Bronchial epithelial cell (primary cell): Measurements from ENCODE around the gene TAPBP. TPM values are rescaled to one million over a fixed set of nuclear protein-coding genes. Genes with fewer than 3 reads are reported as not detected.
"Not testable (repeated sequence)": the region's sequence is repeated elsewhere in the genome, so short reads cannot be mapped to it uniquely, and the experiment has no call there.

Source experiments
- DNase-seq: peaks from one replicate; pipeline ENCODE4 v3.0.0-alpha.2; 2010; ENCODE audit warnings: low read depth
- FAIRE-seq: peaks from 2 replicates; lab custom pipeline; 2011; peaks lifted over from hg19 to GRCh38; lab: Jason Lieb, UNC
- H3K27me3 ChIP-seq: 2 replicates; pipeline ENCODE4 v1.5.1; 2011; ENCODE audit warnings: low read length; ENCODE audit not compliant: control insufficient read depth, insufficient read depth
- H3K36me3 ChIP-seq: 2 replicates; pipeline ENCODE4 v1.5.1; 2011; ENCODE audit warnings: low read length; ENCODE audit not compliant: control insufficient read depth, insufficient read depth
- H3K4me3 ChIP-seq: 2 replicates; pipeline ENCODE4 v1.5.1; 2011; ENCODE audit warnings: mild to moderate bottlenecking, low read depth, low read length, control low read depth
- total RNA-seq: library from RNA; depleted of rRNA; stranded (reverse); fragments of >200 nt; gene quantifications from 2 replicates; pipeline ENCODE4 v1.2.1, GENCODE V29; 2014
- TF ChIP-seq, protein P1 (sequence below): IDR thresholded peaks from 2 replicates; pipeline ENCODE4 v1.5.1; 2011; ENCODE audit warnings: mild to moderate bottlenecking, moderate library complexity, low read length, control low read depth, inconsistent platforms; ENCODE audit not compliant: insufficient read depth, severe bottlenecking

TAPBP gene
- total RNA-seq, 1 donor from 2014 or later, result 11.6 TPM

DNA sequence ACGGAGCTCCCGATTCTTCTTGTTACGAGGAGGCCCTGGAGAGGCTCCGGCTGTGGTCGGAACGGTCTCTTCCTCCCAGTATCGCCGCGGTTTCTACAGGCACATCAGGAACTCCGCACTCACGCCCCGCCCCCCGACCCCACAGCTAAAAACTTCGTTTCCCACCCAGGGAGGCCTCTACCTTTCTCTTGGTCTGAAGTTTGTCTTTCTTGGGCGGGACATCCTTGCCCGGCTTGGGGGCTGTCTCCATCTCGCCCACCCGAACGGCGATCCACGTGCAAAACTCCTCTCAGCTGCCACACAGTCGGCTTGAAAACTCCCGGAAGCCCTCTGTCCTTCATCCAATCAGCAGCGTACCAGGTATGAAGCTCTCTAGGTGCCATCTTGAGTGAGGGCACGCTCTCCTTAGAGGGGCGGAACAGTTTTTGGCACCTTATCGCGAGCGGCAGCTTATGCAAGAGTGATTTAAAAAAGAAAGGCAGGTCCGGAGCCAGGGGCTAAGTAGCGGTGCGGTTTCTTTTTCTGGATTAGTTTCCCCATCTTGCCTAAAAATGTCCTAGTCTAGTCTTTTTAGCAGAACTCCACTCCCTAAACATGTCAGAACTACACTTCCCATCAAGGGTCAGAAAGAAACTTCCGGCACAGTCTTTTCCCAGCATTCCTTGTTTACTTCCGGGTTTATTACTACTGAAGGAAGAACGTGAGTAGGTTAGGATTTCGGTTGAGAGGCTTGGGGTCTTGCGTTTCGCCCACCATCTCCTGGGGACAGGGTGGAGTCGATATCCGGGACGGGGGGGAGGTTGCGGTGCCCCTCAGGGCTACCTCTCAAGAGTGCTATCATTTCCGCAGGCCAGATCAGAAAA lies 24.7 kb downstream of the TAPBP start, which contains the start of the genes PFDN6 and WDR46:
Gene PFDN6, plus strand, starts transcription at position 681 of the 863 bp plus-strand sequence. CDS start 256 bp downstream, outside the sequence.
Gene WDR46, minus strand, starts transcription at position 319 of the 863 bp plus-strand sequence. Its CDS starts 69 bp downstream, at position 250.
- FAIRE-seq (no peak), DNase-seq (peak; percentile 90)
- Histone ChIP-seq H3K27me3 (no peaks in the 10 kb centered on the region), H3K4me3 (peak within 1 kb of the TSS; percentile 80), H3K36me3 (peaks cover 22% of the 10 kb centered on the region)
- TF ChIP-seq, protein P1, sequence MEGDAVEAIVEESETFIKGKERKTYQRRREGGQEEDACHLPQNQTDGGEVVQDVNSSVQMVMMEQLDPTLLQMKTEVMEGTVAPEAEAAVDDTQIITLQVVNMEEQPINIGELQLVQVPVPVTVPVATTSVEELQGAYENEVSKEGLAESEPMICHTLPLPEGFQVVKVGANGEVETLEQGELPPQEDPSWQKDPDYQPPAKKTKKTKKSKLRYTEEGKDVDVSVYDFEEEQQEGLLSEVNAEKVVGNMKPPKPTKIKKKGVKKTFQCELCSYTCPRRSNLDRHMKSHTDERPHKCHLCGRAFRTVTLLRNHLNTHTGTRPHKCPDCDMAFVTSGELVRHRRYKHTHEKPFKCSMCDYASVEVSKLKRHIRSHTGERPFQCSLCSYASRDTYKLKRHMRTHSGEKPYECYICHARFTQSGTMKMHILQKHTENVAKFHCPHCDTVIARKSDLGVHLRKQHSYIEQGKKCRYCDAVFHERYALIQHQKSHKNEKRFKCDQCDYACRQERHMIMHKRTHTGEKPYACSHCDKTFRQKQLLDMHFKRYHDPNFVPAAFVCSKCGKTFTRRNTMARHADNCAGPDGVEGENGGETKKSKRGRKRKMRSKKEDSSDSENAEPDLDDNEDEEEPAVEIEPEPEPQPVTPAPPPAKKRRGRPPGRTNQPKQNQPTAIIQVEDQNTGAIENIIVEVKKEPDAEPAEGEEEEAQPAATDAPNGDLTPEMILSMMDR, result no peak

GRCh38 chr6:33288141-33288920 lies 25.5 kb downstream of the TAPBP start:
- FAIRE-seq, result no peak
- Histone ChIP-seq H3K36me3 (peaks cover 19% of the 10 kb centered on the region), H3K27me3 (no peaks in the 10 kb centered on the region), H3K4me3 (peak overlapping the region; percentile 80)
- TF ChIP-seq, protein P1, result no peak
- no peak for DNase-seq

GRCh38 chr6:33286946-33287914 lies 26.6 kb downstream of the TAPBP start:
- Histone ChIP-seq H3K36me3 (peaks cover 17% of the 10 kb centered on the region), H3K27me3 (no peaks in the 10 kb centered on the region), H3K4me3 (no peak overlapping the region)
- no peak for DNase-seq
- TF ChIP-seq, protein P1, result no peak
- FAIRE-seq, result no peak

- H3K27me3 ChIP-seq, H3K4me3 ChIP-seq, FAIRE-seq, DNase-seq: not testable (repeated sequence)
- H3K36me3 ChIP-seq, result peaks cover 15% of the 10 kb centered on the region
These were observed 28.7 kb downstream of the TAPBP start for GRCh38 chr6:33285214-33285613.

DNA sequence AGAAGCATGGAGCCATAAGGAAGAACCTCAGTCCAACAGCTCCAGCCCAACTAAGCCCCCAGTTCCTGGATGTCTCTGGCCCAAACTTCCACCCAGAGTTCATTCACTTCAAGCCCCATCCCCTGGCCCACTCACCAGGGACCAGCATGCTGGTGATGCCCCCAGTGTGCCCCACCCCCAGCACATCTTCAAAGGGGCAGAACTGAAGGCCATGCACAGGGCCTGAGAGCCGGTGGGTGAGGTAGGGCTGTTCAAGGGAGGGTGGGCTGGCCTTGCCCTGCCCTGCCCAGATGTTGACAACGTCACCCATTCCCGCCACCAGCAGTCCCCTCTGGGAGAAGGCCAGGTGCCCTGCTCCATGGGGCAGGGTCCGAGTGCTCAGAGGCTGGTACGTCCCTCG lies 33.3 kb downstream of the TAPBP start:
- H3K36me3 ChIP-seq, result peaks cover 14% of the 10 kb centered on the region
- DNase-seq, result no peak
- FAIRE-seq, result no peak

More for the DNA sequence above, 33.3 kb downstream of the TAPBP start:
- Histone ChIP-seq H3K27me3 (no peaks in the 10 kb centered on the region), H3K4me3 (no peak overlapping the region)
- TF ChIP-seq, protein P1, result no peak
